ENCODE results near the gene CFB.

GRCh38 chr6:31918069-31918720, 27.7 kb upstream of the CFB start:
- TF ChIP-seq CTCF (IDR thresholded peaks at IDR 0.05; ENCODE audit: low read length) (no peak), EZH2 (IDR thresholded peaks at IDR 0.05; ENCODE audit: borderline replicate concordance, low read length) (no peak)
